HepG2 (cell line): ENCODE data around the gene TP53TG3D.
"Not testable (repeated sequence)": the region's sequence is repeated elsewhere in the genome, so short reads cannot be mapped to it uniquely, and the experiment has no call there.

Experiments
- JUNB ChIP-seq: sonication (generic); formaldehyde crosslinking; IDR thresholded peaks from 2 replicates; pipeline ENCODE4 v1.8.0; 2022; ENCODE audit warnings: missing genetic modification reagents, mild to moderate bottlenecking, borderline replicate concordance
- MYC ChIP-seq: sonication (generic); formaldehyde crosslinking; IDR thresholded peaks from 2 replicates; pipeline ENCODE4 v1.9.0; 2021; ENCODE audit warnings: missing genetic modification reagents, borderline replicate concordance
- RFXAP ChIP-seq: sonication (generic); formaldehyde crosslinking; IDR thresholded peaks from 2 replicates; pipeline ENCODE4 v1.4.0; 2020; ENCODE audit warnings: missing genetic modification reagents, borderline replicate concordance
- SRSF9 ChIP-seq: fragments of 200-400 bp; formaldehyde crosslinking; IDR thresholded peaks from 2 replicates; pipeline ENCODE4 v1.6.1; 2018; ENCODE audit warnings: borderline replicate concordance, mild to moderate bottlenecking, low read depth, low read length; ENCODE audit not compliant: insufficient read depth, poor library complexity, severe bottlenecking
- ZBTB8A ChIP-seq: sonication (generic); formaldehyde crosslinking; IDR thresholded peaks from 2 replicates; pipeline ENCODE4 v1.4.0; 2020; ENCODE audit warnings: mild to moderate bottlenecking, low read depth, missing genetic modification reagents, borderline replicate concordance
- TF ChIP-seq, protein P1 (sequence below): sonication (generic); formaldehyde crosslinking; IDR thresholded peaks from 2 replicates; pipeline ENCODE4 v1.5.0; 2020; ENCODE audit warnings: mild to moderate bottlenecking, missing genetic modification reagents, moderate library complexity
- TF ChIP-seq, protein P2 (sequence below): sonication (generic); formaldehyde crosslinking; IDR thresholded peaks from 2 replicates; pipeline ENCODE4 v1.4.0; 2020; ENCODE audit warnings: mild to moderate bottlenecking, missing genetic modification reagents

GRCh38 chr16:32281910-32282309 is 28.8 kb downstream of the TP53TG3D start:
- TF ChIP-seq RFXAP (CRISPR knock-in tag); JUNB; ZBTB8A; SRSF9; MYC (CRISPR knock-in tag): not testable (repeated sequence)
- TF ChIP-seq, protein P1, sequence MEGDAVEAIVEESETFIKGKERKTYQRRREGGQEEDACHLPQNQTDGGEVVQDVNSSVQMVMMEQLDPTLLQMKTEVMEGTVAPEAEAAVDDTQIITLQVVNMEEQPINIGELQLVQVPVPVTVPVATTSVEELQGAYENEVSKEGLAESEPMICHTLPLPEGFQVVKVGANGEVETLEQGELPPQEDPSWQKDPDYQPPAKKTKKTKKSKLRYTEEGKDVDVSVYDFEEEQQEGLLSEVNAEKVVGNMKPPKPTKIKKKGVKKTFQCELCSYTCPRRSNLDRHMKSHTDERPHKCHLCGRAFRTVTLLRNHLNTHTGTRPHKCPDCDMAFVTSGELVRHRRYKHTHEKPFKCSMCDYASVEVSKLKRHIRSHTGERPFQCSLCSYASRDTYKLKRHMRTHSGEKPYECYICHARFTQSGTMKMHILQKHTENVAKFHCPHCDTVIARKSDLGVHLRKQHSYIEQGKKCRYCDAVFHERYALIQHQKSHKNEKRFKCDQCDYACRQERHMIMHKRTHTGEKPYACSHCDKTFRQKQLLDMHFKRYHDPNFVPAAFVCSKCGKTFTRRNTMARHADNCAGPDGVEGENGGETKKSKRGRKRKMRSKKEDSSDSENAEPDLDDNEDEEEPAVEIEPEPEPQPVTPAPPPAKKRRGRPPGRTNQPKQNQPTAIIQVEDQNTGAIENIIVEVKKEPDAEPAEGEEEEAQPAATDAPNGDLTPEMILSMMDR (CRISPR knock-in tag): not testable (repeated sequence)
- TF ChIP-seq, protein P2, sequence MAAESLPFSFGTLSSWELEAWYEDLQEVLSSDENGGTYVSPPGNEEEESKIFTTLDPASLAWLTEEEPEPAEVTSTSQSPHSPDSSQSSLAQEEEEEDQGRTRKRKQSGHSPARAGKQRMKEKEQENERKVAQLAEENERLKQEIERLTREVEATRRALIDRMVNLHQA (CRISPR knock-in tag): not testable (repeated sequence)
